IPS-18a (cell line): Measurements from ENCODE around the gene HIPK2.
"Not testable (repeated sequence)": the region's sequence is repeated elsewhere in the genome, so short reads cannot be mapped to it uniquely, and the experiment has no call there.

Experiments used
- H3K27ac ChIP-seq: one replicate; pipeline ENCODE4 v1.5.1; 2013; ENCODE audit warnings: low read length
- H3K27me3 ChIP-seq: one replicate; pipeline ENCODE4 v1.6.1; 2013; ENCODE audit warnings: mild to moderate bottlenecking, low read length; ENCODE audit not compliant: control insufficient read depth, insufficient read depth
- H3K36me3 ChIP-seq: one replicate; pipeline ENCODE4 v1.6.1; 2013; ENCODE audit warnings: low read depth, low read length; ENCODE audit not compliant: control insufficient read depth
- H3K4me1 ChIP-seq: one replicate; pipeline ENCODE4 v1.6.1; 2013; ENCODE audit warnings: low read depth, low read length; ENCODE audit not compliant: control insufficient read depth
- H3K4me3 ChIP-seq: one replicate; pipeline ENCODE4 v1.5.1; 2013; ENCODE audit warnings: low read length
- H3K9ac ChIP-seq: one replicate; pipeline ENCODE4 v1.6.1; 2013; ENCODE audit warnings: mild to moderate bottlenecking, low read length, moderate library complexity
- H3K9me3 ChIP-seq: one replicate; pipeline ENCODE4 v1.6.1; 2013; ENCODE audit warnings: low read depth, low read length; ENCODE audit not compliant: control insufficient read depth

HIPK2 gene

GRCh38 chr7:139618482-139619366 lies 159.1 kb downstream of the HIPK2 start:
- peaks cover 13% of the 10 kb centered on the region for H3K4me1 ChIP-seq
- H3K9ac ChIP-seq, result no peak overlapping the region
- no peak overlapping the region for H3K27ac ChIP-seq
- H3K36me3 ChIP-seq, result no peaks in the 10 kb centered on the region
- H3K27me3 ChIP-seq, result no peaks in the 10 kb centered on the region
- no peak overlapping the region for H3K4me3 ChIP-seq
- no peaks in the 10 kb centered on the region for H3K9me3 ChIP-seq

- Histone ChIP-seq H3K9ac (no peak overlapping the region), H3K4me3 (no peak overlapping the region), H3K36me3 (no peaks in the 10 kb centered on the region), H3K27ac (no peak overlapping the region), H3K27me3 (no peaks in the 10 kb centered on the region), H3K9me3 (no peaks in the 10 kb centered on the region), H3K4me1 (peaks cover 19% of the 10 kb centered on the region)
Observed at GRCh38 chr7:139617074-139617473, 160.7 kb downstream of the HIPK2 start.

- no peak overlapping the region for H3K9ac ChIP-seq
- no peaks in the 10 kb centered on the region for H3K9me3 ChIP-seq
- no peaks in the 10 kb centered on the region for H3K36me3 ChIP-seq
- H3K27me3 ChIP-seq, result no peaks in the 10 kb centered on the region
- no peak overlapping the region for H3K4me3 ChIP-seq
- H3K27ac ChIP-seq, result no peak overlapping the region
- H3K4me1 ChIP-seq, result peaks cover 16% of the 10 kb centered on the region
Observed at GRCh38 chr7:139614886-139615285, 162.9 kb downstream of the HIPK2 start.

- Histone ChIP-seq H3K4me3 (no peak overlapping the region), H3K27ac (no peak overlapping the region), H3K9me3 (no peaks in the 10 kb centered on the region), H3K9ac (no peak overlapping the region), H3K27me3 (no peaks in the 10 kb centered on the region), H3K4me1 (peaks cover 16% of the 10 kb centered on the region), H3K36me3 (no peaks in the 10 kb centered on the region)
Observed at GRCh38 chr7:139613971-139614411, 163.8 kb downstream of the HIPK2 start.

GRCh38 chr7:139611556-139611955 lies 166.2 kb downstream of the HIPK2 start:
- H3K9me3 ChIP-seq, H3K9ac ChIP-seq, H3K4me3 ChIP-seq, H3K27ac ChIP-seq, H3K36me3 ChIP-seq, H3K27me3 ChIP-seq: not testable (repeated sequence)
- H3K4me1 ChIP-seq, result peaks cover 16% of the 10 kb centered on the region

GRCh38 chr7:139610595-139610994 lies 167.2 kb downstream of the HIPK2 start:
- no peaks in the 10 kb centered on the region for H3K36me3 ChIP-seq
- peaks cover 16% of the 10 kb centered on the region for H3K4me1 ChIP-seq
- H3K9me3 ChIP-seq, result no peaks in the 10 kb centered on the region
- H3K9ac ChIP-seq, result no peak overlapping the region
- H3K27me3 ChIP-seq, result no peaks in the 10 kb centered on the region
- H3K4me3 ChIP-seq, result no peak overlapping the region
- no peak overlapping the region for H3K27ac ChIP-seq

GRCh38 chr7:139603896-139604295 lies 173.9 kb downstream of the HIPK2 start:
- Histone ChIP-seq H3K27ac (no peak overlapping the region), H3K9ac (no peak overlapping the region), H3K9me3 (no peaks in the 10 kb centered on the region), H3K4me3 (no peak overlapping the region), H3K4me1 (no peaks in the 10 kb centered on the region), H3K27me3 (no peaks in the 10 kb centered on the region), H3K36me3 (no peaks in the 10 kb centered on the region)

GRCh38 chr7:139603282-139603681 lies 174.5 kb downstream of the HIPK2 start:
- Histone ChIP-seq H3K4me1 (no peaks in the 10 kb centered on the region), H3K27ac (no peak overlapping the region), H3K9me3 (no peaks in the 10 kb centered on the region), H3K4me3 (no peak overlapping the region), H3K36me3 (peaks cover 2% of the 10 kb centered on the region), H3K9ac (no peak overlapping the region), H3K27me3 (no peaks in the 10 kb centered on the region)

GRCh38 chr7:139602143-139602722 lies 175.6 kb downstream of the HIPK2 start:
- Histone ChIP-seq H3K9me3 (no peaks in the 10 kb centered on the region), H3K9ac (no peak overlapping the region), H3K4me1 (no peaks in the 10 kb centered on the region), H3K36me3 (peaks cover 4% of the 10 kb centered on the region), H3K27me3 (no peaks in the 10 kb centered on the region), H3K27ac (no peak overlapping the region), H3K4me3 (no peak overlapping the region)

GRCh38 chr7:139601176-139601575 lies 176.6 kb downstream of the HIPK2 start:
- Histone ChIP-seq H3K9me3 (no peaks in the 10 kb centered on the region), H3K36me3 (peaks cover 4% of the 10 kb centered on the region), H3K4me1 (no peaks in the 10 kb centered on the region), H3K27me3 (no peaks in the 10 kb centered on the region), H3K4me3 (no peak overlapping the region), H3K27ac (no peak overlapping the region), H3K9ac (no peak overlapping the region)

GRCh38 chr7:139600306-139600705 lies 177.5 kb downstream of the HIPK2 start:
- no peak overlapping the region for H3K27ac ChIP-seq
- H3K27me3 ChIP-seq, result no peaks in the 10 kb centered on the region
- peaks cover 4% of the 10 kb centered on the region for H3K36me3 ChIP-seq
- H3K9me3 ChIP-seq, result no peaks in the 10 kb centered on the region
- no peak overlapping the region for H3K9ac ChIP-seq
- no peak overlapping the region for H3K4me3 ChIP-seq
- no peaks in the 10 kb centered on the region for H3K4me1 ChIP-seq

GRCh38 chr7:139598642-139599041 lies 179.2 kb downstream of the HIPK2 start:
- Histone ChIP-seq H3K27ac (no peak overlapping the region), H3K4me1 (no peaks in the 10 kb centered on the region), H3K27me3 (no peaks in the 10 kb centered on the region), H3K9ac (no peak overlapping the region), H3K4me3 (no peak overlapping the region), H3K36me3 (peaks cover 4% of the 10 kb centered on the region), H3K9me3 (no peaks in the 10 kb centered on the region)
